Sigmoid colon (tissue), 7 donors: ENCODE data around the gene PCBP3. TPM values are rescaled to one million over a fixed set of nuclear protein-coding genes. Genes with fewer than 3 reads are reported as not detected.

Experiments used
- DNase-seq: peaks from one replicate; pipeline ENCODE4 v3.0.0-alpha.2; 2019
- H3K27ac ChIP-seq, 4 donors: fragments of 200-600 bp; sonication (generic); one replicate each; pipeline ENCODE4 v1.5.1; 2016 to 2019; ENCODE audit warnings: mild to moderate bottlenecking in 1 of 4
- H3K27me3 ChIP-seq, 3 donors: fragments of 200-600 bp; sonication (generic); one replicate each; pipeline ENCODE4 v1.5.1; 2019; ENCODE audit warnings: mild to moderate bottlenecking in 1 of 3
- H3K36me3 ChIP-seq, 4 donors: fragments of 200-600 bp; sonication (generic); one replicate each; pipeline ENCODE4 v1.5.1; 2016 to 2019
- H3K4me1 ChIP-seq, 4 donors: fragments of 200-600 bp; sonication (generic); one replicate each; pipeline ENCODE4 v1.5.1; 2017 to 2019
- H3K4me3 ChIP-seq, 4 donors: fragments of 200-600 bp; sonication (generic); one replicate each; pipeline ENCODE4 v1.5.1; 2017 to 2019; ENCODE audit warnings: mild to moderate bottlenecking in 2 of 4, moderate library complexity in 1 of 4
- H3K9me3 ChIP-seq, 4 donors: fragments of 200-600 bp in 3 of 4; sonication (generic) in 3 of 4; one replicate each; pipeline versions ENCODE4 v1.5.1 to v1.6.1; 2013 to 2019
- CTCF ChIP-seq, 4 experiments: fragments of 450-650 bp in 3 of 4; fragments of 200-600 bp in 1 of 4; IDR thresholded peaks; one replicate each; pipeline ENCODE4 v1.5.1; 2016 to 2019; ENCODE audit warnings: antibody characterized with exemption in 4 of 4, mild to moderate bottlenecking in 3 of 4, moderate library complexity in 2 of 4
- EP300 ChIP-seq, 4 donors: sonication (generic); formaldehyde crosslinking; IDR thresholded peaks; one replicate each; pipeline ENCODE4 v1.6.1; 2017; ENCODE audit warnings: antibody characterized with exemption in 4 of 4
- POLR2A ChIP-seq, 2 donors: fragments of 450-650 bp; IDR thresholded peaks; one replicate each; pipeline ENCODE4 v1.6.1; 2016; ENCODE audit warnings: antibody characterized with exemption in 2 of 2, mild to moderate bottlenecking in 2 of 2, moderate library complexity in 2 of 2
- POLR2AphosphoS5 ChIP-seq, 4 donors: sonication (generic); formaldehyde crosslinking; IDR thresholded peaks; one replicate each; pipeline ENCODE4 v1.6.1; 2017; ENCODE audit warnings: antibody characterized with exemption in 4 of 4
- WGBS, 2 donors: extraction: QIAGEN DNeasy Blood & Tissue Kit; methylation state at CpG; one replicate each; pipeline ENCODE4 v1.1.7; 2013; 5-methylcytosine and 5-hydroxymethylcytosine counted together
- intact Hi-C: fragments of 100-400 bp; cut with DNase I; formaldehyde crosslinking; loops from one replicate; pipeline ENCODE4 v1.15.1; 2023
- polyA plus RNA-seq, 3 donors: library from polyadenylated mRNA; stranded (reverse); fragments of 200-250 nt; gene quantifications; one replicate each; pipeline ENCODE4 v1.2.3, GENCODE V29; 2013
- total RNA-seq, 4 donors: library from RNA; depleted of rRNA; stranded (reverse); fragments of >200 nt; gene quantifications; one replicate each; pipeline ENCODE4 v1.1.0, GENCODE V29; 2016
- donor health status: healthy with polysubstance abuse.
- donor health status: Bipolar disorder and iron deficiency.
- donor health status: healthy.

Gene PCBP3
- total and polyA plus RNA-seq, 7 donors = 1.2 to 21.3 (median 8.2) TPM

DNA sequence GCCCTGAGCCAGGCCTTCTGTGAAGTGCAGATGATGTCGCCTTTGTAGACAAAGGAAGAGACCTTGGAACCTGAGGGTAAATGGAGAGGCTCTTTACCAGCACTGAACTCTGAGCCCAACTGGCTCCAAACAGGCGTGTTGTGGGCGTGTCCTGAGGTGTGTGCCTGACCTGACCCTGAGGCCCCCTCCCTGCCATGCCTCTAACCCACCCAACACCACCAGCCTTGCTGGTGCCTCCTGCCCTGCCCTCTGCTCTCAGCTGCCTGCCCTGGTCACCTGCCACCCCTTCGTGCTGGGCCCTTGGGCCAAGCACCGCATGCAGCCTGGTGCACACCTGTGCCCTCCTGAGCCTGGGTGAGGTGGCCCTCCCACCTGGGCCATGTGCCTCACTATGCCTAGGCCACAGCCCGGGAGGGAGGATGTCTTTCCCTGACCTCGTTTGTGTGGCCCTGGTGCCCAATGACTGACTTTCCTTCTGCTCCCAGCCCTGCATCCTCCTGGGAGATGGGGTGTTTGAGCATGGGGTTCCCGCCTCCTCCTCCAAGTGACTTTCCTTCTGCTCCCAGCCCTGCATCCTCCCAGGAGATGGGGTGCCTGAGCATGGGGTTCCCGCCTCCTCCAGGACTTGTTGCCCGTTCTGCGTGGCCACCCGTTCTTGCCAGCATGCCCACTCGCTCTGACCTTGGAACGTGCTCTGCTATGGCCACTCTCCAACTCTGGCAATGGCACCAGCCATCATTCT, 157.0 kb downstream of the PCBP3 start:
- intact Hi-C loops = no loop called here
- no peaks in the 10 kb centered on the region for H3K36me3 ChIP-seq

GRCh38 chr21:45801129-45801964, 157.8 kb downstream of the PCBP3 start:
- H3K4me3 ChIP-seq = no peak overlapping the region
- H3K36me3 ChIP-seq = no peaks in the 10 kb centered on the region
- no peaks in the 10 kb centered on the region for H3K9me3 ChIP-seq
- H3K27ac ChIP-seq = no peak overlapping the region
- 90% methylated on average over 7 of the region's 7 CpGs for WGBS, 2 donors
- H3K4me1 ChIP-seq = no peaks in the 10 kb centered on the region
- no peaks in the 10 kb centered on the region for H3K27me3 ChIP-seq
- intact Hi-C loops = no loop called here
- no peak for DNase-seq
- TF ChIP-seq POLR2A (IDR thresholded peaks at IDR 0.05) = no peak
- TF ChIP-seq POLR2AphosphoS5 (IDR thresholded peaks at IDR 0.05) = no peak
- no peak for TF ChIP-seq CTCF (IDR thresholded peaks at IDR 0.05)
- no peak for TF ChIP-seq EP300 (IDR thresholded peaks at IDR 0.05)

More for the DNA sequence above, 157.0 kb downstream of the PCBP3 start:
- no peaks in the 10 kb centered on the region for H3K9me3 ChIP-seq
- no peak overlapping the region for H3K27ac ChIP-seq
- 62 to 80% methylated on average over 14 of the region's 14 CpGs for WGBS, 2 donors
- no peaks in the 10 kb centered on the region for H3K4me1 ChIP-seq
- TF ChIP-seq CTCF (IDR thresholded peaks at IDR 0.05) (no peak), POLR2A (IDR thresholded peaks at IDR 0.05) (no peak), EP300 (IDR thresholded peaks at IDR 0.05) (no peak), POLR2AphosphoS5 (IDR thresholded peaks at IDR 0.05) (no peak)
- no peaks in the 10 kb centered on the region for H3K27me3 ChIP-seq
- no peak for DNase-seq
- no peak overlapping the region for H3K4me3 ChIP-seq

- H3K4me3 ChIP-seq = no peak overlapping the region
- 92% methylated on average over 8 of the region's 8 CpGs for WGBS, 2 donors
- no peaks in the 10 kb centered on the region for H3K27me3 ChIP-seq
- no peak overlapping the region for H3K27ac ChIP-seq
- no peak for DNase-seq
- intact Hi-C loops = no loop called here
- no peaks in the 10 kb centered on the region for H3K4me1 ChIP-seq
- TF ChIP-seq CTCF (IDR thresholded peaks at IDR 0.05) = no peak
- TF ChIP-seq POLR2AphosphoS5 (IDR thresholded peaks at IDR 0.05) = no peak
- TF ChIP-seq EP300 (IDR thresholded peaks at IDR 0.05) = no peak
- no peak for TF ChIP-seq POLR2A (IDR thresholded peaks at IDR 0.05)
- no peaks in the 10 kb centered on the region for H3K9me3 ChIP-seq
- no peaks in the 10 kb centered on the region for H3K36me3 ChIP-seq
Measured at GRCh38 chr21:45801989-45802388, 158.5 kb downstream of the PCBP3 start.

DNA sequence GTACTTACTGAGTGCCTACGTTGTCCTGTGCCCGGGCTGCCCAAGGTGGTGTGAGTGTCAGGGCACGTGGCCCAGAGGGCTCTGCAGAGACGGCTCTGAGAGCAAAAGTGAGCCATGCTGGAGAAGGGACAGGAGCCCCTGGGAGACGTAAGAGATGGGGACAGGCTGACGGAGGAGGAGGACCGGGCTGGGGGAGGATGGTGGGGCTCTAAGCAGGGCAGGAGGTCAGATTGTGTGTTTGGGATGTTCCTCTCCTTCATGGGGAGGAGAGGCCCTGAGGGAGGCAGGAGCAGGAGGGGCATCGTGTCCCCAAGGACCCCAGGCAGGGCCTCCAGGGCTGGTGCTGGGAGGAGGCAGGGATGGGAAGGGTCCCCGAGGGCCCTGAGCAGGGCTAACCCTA, 158.9 kb downstream of the PCBP3 start:
- Histone ChIP-seq H3K27ac (no peak overlapping the region), H3K4me1 (no peaks in the 10 kb centered on the region), H3K9me3 (peaks cover 0 to under 1% (median 0%) of the 10 kb centered on the region in 4 donors), H3K4me3 (no peak overlapping the region), H3K36me3 (no peaks in the 10 kb centered on the region), H3K27me3 (no peaks in the 10 kb centered on the region)
- no peak for TF ChIP-seq EP300 (IDR thresholded peaks at IDR 0.05)
- no peak for TF ChIP-seq POLR2AphosphoS5 (IDR thresholded peaks at IDR 0.05)
- no peak for TF ChIP-seq CTCF (IDR thresholded peaks at IDR 0.05)
- TF ChIP-seq POLR2A (IDR thresholded peaks at IDR 0.05) = no peak
- intact Hi-C loops = no loop called here
- WGBS, 2 donors = 71 to 72% methylated on average over 9 of the region's 9 CpGs
- no peak for DNase-seq
